Inflammatory macrophage treated with lipopolysaccharide for 4 hours (primary cell): ENCODE results near the gene GABARAP.
A peak's percentile ranks its signal among the peaks of the same experiment; 100 is the strongest.

Experiments
- DNase-seq: peaks from one replicate; pipeline ENCODE4 v3.0.0-alpha.2; 2020

Gene GABARAP

DNA sequence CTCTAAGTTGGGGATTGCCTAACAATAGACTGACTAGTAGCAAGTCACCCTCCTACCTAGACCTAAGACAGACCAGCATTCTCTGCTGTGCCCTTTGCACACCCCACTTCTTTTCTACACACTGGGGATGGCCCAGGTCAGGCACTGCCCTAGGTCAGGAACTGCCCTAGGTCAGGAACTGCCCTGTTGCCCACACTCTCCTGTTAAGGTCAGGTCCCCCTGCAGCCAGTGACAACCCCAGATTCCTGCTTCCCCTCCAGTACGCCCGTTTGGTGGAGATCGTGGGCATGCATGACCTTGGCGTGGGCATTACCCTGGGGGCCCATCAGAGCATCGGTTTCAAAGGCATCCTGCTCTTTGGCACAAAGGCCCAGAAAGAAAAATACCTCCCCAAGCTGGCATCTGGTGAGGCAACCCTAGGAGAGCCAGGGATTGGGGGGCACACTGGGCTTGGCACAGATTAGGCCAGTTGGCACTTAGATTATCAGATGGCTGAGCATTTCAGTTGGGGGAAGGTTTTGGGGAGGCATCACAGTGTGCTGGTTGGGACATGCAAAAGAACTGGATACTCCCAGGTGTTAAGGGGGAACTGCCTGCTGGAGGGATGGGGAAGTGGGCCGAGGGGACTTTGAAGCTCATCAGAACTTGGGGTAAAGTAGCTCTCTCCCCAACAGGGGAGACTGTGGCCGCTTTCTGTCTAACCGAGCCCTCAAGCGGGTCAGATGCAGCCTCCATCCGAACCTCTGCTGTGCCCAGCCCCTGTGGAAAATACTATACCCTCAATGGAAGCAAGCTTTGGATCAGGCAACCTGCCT lies 20.8 kb downstream of the GABARAP start:
- DNase-seq: no peak

DNA sequence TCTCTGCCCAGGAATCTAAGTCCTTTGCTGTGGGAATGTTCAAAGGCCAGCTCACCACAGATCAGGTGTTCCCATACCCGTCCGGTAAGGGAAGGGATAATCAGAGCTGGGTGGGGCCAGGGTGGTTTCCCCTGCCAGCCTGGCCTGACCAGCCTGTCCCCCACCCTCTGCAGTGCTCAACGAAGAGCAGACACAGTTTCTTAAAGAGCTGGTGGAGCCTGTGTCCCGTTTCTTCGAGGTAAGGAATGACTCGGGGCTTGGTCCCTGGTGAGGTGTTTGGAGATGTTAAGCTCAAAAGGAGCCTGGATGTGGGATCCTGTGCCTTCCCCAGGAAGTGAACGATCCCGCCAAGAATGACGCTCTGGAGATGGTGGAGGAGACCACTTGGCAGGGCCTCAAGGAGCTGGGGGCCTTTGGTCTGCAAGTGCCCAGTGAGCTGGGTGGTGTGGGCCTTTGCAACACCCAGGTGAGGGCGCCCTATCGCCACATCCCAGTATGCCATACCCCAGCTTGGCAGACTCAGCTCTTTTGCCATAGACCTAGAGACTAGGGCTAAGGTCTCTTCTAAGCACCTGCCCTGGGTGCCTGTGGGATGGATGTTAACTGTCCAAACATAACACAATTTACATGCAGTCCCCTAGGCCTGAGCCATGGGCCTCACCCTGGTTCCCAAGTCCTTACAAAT lies 21.5 kb downstream of the GABARAP start:
- peak; percentile 67 for DNase-seq

DNA sequence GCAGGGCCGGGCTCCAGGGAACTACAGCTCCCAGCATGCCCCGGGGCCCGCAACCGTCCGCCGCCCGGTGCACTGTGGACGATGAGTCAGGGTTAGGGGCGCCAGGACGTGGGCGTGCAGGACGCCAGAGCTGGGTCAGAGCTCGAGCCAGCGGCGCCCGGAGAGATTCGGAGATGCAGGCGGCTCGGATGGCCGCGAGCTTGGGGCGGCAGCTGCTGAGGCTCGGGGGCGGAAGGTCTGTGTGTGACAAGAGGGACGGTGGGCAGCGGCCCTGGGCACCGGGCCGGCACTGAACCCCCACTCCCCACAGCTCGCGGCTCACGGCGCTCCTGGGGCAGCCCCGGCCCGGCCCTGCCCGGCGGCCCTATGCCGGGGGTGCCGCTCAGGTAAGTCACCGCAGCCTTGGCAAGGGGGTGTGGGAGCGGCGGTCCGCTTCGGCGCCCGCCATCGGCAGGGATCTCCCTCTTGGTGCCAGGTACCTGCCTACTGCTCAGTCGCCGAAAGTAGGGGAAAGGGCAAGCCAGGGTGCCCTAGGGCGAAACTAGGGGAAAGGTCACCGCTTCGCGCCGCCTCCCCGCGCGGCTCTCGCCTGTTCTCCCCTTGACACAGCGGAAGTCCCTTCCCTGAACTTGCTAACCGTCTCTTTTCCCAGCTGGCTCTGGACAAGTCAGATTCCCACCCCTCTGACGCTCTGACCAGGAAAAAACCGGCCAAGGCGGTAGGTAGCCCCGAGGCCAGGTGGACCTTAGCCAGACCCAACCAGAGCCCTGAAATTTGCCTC lies 22.2 kb downstream of the GABARAP start, which contains the start of the genes ACADVL and DLG4:
TSS of gene ACADVL (plus strand) at position 127 of the 781 bp plus-strand sequence. CDS start at position 174, 47 bp downstream.
TSS of gene DLG4 (minus strand) at position 25 of the 781 bp plus-strand sequence.
- peak; percentile 86 for DNase-seq

DNA sequence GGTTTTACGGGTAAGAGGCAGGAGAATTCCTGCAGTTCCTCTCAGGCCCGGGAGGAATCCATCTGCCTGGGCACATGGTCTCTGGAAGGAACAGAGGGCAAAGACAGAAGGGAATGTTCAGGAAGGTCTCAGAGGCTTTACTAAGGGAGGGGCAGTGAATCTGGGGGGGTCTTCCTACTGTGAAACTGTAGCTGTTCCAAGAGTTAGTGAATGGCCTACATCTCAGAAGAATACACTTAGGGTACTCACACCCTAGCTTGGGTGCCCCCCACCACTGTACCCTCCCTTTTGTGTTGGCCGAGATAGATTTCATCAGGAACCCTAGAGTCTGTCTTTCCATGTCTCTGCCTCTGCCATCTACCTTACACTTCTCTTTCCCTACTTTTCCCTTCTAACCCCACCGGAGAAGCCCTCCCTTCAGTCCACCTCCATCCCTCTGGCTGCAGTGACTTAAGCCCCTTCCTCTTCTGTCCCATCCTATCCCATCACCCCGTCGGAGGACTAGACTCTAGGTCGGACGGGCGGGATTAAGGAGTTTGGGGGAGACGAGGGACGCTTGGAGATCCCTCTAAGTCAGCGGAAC lies 22.9 kb downstream of the GABARAP start:
- no peak for DNase-seq

DNA sequence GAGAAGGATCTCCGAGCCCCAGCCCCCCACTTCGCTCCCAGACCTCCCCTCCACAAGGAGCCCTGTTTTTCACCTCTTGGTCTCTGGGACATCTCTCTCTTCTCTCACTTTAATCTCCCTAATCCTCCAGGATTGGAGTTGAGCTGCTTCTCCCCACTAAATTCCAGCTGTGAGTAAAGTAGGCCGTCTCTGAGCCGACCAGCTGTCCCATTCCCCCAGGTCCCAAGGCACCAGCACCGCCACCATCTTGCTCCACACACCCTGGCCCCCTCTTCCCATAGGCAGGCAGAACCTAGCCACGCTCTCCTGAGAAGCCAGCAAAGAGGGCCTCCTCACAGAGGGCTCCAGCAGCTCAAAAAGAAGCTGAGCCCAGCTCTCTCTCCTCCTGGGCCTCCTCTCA lies 23.5 kb downstream of the GABARAP start:
- no peak for DNase-seq

DNA sequence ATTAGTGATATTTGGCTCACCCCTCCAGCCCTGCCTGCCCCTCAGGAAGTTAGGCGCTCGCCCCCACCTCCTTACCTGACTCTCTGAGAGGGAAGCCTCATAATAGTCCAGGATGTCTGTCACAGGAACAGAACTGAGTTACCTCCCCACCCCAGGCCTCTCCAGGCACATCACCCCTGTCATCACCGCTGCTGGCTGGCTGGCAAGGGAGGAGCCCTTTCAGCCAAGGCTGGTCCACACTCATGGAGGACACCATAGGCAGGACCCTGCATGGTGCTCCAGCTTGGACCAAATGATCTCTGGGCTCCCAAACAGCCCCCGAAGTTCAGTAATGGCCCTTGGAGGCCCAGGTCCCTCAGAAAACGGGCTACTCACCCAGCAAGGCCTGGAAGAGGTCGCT lies 24.1 kb downstream of the GABARAP start:
- no peak for DNase-seq

DNA sequence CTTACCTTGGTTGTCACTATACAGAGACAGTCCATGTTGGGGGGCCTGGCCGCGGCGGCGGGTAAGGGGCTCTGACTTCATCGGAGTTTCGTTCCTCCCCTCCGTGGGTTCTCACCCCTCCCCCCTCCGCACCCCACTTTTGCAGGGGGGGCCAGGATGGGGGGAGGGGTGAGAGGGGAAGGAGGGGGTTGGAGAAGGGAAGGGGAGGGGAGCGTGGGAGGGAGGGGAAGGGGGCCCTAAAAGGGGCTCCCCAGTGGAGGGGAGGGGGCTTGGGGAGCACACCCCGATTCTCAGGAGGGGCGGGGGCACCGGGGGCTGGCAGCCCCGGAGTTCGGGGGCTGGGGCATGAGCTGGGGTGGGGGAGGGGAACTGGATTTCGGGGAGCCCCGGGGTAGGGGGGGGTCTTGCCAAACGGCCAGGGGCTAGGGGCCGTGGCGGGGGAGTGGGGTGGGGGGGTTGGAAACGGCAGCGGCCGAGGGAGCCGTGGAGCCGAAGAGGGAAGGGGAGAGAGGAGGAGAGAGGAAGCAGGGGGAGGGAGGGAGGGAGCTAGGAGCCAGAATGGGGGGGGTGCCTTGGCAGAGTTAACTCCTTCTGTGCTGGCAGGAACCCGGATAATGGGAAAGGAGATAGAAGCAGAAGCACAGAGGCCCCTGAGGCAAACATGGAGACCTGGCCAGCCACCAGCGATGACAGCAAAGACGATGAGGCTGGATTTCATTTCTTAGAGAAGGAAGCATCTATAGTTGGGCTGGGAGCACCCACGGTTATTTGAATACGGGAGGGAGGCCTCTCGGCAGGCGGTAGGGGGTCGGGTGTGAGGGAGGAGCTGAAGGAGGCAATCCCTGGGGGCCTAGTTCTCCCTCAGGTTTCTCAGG lies 24.9 kb downstream of the GABARAP start:
- peak; percentile 43 for DNase-seq

DNA sequence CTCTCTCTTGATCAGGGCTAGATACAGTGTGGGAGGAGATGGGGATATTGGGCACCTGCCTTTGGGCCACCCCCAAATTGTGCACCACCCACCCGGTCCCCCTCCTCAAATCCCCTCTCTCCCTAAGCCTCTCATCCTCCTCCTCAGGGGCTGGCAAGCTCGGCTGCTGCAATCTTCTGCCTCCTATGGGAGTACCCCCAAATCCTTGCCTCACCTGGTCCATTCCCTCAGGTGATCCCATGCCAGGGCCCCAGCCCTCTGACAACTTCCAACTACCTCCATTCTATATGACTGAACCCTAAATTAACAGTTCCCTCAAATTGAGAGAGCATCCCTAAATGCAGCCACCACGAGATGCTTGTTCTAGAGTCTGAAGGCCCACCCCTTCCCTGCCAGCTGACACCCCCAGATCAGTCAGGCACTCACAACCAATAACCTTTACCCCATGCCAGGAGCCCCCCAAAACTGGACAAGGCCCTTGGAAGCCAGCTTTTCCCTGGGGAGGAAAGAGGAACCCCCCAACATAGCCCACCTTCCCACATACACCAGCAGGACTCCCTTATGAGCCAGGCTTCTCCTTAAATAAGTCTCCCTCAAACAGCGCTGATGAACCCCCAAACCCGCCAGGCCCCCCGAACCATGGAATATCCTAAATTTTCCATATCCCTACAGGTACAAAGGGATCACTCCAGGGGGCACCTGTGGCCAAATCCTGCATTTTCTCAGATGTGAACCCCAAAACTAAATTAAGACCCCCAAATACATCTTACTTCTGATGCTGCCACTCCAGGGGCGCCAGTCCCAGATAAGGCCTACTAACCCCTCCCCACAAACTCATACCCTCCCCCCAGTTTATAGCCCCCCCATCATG lies 25.8 kb downstream of the GABARAP start:
- DNase-seq: no peak

DNA sequence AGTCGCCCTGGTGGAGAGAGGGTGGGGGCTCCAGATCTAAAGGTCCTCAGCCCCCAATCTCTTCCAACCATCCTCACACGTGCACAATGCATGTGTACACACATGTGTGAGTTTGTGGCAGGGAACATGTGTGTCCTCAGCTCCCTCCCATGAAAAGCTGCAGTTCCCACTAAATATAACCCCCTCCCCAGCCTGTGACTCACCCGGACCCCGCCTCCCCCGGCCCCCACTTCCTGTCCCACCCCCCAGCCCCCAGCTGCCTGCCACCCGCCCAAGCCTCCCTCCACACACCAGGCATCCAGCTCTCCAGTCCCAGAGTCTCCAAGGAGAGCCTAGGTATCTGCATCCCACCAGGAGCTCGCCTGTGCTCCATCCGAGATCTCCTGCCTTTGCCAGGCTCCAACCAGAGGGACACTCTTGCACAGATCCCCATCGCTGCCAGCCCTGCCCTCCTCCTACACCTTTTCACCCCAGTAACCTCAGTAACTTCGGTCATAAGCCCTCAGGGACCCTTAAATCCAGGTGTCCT lies 26.5 kb downstream of the GABARAP start:
- no peak for DNase-seq

DNA sequence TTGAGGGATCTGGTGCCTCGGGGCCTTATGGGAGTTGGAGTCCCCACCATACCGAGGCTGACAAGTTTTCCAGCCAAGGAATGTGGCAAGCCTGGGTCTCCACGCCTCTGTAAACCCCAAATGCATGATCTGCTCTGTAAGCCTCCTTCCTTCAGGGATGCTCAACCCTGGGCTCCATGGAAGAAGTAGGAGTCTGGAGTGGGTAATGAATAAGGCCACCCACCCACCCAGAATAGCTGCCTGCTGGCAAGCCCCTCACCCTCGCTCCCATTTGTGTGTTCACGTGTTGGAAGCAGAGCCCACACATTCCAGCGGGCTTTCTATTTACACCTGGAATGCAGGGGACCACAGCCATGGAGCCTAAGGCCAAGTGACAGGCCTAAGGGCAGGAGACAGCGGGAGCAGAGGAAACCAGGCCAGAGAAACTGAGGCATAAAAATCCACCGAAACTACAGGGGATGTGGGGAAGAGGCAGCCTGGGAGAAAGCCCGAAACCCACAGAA lies 27.1 kb downstream of the GABARAP start:
- DNase-seq: no peak

DNA sequence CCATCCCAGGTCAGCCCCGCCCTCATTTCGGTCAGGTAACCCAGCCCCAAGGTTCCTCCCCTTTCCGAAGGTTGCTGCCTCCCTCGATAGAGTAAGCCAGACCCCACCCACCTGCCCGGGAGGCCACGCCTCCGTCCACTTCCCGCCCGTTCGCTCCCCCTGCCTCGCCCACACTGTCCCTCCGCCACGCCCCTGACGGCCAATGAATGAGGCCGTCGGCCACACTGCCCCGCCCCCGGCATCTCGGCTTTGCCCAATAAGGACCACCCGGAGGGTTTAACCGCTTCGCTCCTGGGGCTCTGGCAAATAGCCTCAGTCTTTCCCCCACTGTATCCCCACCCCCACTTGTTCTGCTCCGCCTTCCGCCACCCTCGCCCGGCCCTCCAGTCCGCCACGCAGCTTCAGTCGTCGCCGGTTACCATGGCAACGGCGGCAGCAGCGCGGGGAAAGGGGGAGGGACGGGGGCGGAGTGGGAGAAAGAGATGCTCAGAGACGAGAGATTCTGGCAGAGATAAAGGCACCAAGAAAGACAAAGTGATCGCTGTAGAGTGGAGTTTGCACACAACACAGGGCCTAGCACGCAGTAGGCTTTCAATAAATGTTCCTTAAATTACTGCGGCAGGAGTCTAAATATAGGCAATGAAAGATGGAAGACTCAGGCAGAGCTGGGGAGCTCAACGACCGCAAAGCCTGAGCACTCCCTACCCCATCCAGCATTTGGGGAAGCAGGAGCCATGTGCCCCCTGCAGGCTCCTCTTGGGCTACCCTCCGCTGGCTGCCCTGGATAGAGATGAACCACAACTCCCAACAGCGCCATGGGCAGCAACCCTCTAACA lies 27.7 kb downstream of the GABARAP start:
- peak; percentile 95 for DNase-seq

DNA sequence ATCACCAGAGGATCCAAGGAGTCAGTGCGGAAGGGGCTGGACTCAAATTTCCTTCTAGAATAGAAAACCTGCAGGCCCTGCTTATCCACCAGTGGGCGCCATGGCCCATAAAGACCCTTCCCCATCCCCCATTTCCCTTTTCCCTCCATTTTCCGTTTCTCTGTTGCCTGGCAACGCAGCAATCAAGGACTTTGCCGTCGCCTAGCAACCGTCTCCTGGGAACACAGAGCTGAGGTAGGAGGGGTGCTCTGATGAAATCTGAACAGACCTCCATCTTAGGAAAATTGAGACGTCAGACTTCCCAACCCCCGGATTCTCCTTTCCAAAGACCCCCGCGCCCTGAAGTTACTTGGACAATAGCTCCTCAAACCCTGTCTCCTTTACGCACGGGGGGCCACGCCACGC lies 28.4 kb downstream of the GABARAP start:
- DNase-seq: peak; percentile 58

DNA sequence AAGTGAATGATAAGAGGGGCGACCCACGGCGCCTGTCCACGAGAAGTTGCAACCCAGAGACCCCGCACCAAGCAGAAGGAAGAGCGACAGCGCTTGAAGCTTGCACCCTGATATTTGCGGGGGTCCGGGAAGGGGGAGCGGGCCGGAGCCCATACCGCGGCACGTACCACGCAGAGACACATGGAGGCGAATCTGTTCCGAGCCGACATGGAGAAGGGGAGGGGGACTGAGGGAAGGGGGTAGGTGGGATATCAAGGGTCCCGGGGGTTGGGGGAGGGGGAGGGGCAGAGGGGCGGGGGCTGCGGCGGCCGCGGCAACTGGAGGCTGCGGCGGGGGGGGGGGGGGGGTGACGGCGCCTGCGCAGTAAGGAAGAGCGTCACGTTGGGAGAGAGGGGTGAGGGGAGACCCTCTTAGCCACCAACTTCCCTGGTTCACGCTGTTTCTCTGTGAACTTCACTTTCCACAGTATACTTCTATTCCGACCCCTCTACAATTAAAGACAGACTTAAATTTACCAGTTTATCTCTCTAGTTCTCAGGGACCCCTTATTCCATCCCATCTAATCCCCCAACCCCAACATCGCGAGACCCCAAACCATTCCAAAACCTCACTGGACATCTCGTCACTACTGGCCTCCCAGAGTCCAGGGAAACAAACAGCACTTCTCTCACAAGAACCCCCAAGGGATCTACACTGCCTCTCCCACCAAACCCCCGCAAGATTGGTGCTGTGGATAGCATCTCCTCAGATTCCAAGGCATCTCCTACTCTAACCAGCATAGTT lies 30.6 kb downstream of the GABARAP start:
- DNase-seq: no peak

DNA sequence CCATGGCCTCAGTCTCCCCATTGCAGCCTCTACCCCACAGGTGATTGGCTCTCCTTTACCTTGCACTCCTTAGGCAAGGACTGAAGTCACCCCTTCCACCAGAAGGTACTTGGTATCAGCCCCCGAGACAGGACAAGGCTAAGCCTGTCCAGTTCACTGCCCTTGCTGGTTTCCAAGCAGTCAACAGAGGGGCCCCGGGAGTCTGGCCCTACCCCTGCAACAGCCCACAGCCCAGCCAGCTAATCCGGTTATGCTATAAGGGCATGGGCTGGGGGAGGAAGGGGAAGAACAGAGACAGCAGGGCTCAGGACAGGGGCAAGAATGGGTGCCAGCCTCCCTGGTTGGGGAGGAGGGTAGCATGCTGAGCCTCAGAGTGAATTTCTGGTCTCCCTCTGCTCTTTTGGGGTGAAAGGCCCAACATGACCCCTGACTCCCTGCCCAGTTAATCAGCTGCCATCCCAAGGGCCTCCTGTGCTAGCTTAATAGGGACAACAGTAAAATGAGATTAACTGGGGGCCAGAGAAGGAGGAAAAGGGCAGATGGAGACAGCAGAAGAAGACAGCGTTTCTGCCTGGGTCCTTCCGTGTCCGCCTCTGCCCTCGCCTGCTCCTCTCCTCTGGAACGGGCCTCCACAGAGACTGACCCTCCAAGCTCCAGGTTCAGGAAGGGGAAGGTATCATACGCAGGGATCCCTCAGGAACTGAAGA lies 33.3 kb downstream of the GABARAP start:
- no peak for DNase-seq

DNA sequence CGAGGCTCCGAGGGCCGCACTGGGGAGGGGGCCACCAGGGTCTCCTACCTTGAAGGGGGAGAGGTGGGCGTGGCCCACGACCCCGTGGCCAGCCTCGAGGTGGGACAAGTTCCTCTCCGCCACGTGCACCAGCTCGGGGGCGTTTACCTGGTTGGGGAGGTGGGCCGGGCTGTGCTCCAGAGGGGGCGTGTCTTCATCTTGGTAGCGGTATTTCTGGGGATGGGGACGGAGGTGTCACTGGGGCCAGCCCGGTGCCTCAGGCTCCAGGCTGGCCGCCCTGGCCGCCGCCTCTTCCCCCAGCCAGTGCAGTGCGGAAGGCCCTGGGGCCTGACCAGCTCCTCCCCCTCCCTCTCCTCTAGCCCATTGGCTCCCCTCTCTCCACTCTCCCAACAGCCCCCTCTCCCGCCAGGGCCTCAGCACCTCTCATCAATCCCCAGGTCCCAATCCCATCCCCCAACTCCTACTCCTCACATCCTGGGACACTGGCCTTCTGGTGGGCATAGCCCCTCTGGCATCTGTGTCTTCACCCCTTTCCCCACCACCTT lies 34.1 kb downstream of the GABARAP start:
- DNase-seq: no peak

DNA sequence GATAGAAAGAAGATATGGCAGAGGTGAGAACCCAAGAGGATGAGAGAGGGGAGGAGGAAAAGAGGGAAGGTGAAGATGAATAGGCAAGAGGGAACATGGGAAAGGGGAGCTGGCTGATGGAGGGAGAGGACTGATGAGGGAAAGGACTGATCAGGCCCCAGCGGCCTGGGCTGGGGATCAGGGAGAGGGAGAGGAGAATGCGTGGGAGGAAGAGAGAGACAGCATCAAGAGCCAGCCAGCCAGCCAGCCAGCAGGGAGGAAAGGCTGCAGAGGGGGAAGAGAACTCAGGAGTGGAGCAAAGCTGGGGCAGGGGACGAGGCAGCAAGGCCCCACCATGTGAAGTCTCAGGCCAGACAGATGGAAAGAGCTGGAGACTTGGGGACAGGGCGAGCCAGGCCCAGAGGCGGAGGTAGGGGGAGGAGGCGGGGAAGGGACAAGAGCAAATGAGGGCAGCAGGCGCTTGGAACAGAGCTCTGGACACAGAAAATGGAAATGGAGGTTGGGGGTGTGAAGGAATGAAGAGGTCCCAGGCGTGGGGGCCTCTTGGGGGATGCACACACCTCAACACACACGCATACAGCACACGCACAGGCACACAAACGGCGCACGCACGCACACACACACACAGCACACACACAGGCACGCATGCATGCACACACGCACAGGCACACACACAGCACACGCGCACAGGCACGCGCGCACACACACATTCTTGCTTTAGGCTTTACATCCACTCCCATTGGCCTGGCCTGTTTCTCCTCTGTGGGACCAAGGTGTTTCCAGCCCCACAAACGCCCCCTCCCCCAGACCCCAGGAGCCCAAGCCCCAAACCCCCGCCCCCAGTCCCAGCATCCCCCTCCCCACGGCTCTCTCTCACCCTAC lies 34.9 kb downstream of the GABARAP start:
- DNase-seq: no peak

DNA sequence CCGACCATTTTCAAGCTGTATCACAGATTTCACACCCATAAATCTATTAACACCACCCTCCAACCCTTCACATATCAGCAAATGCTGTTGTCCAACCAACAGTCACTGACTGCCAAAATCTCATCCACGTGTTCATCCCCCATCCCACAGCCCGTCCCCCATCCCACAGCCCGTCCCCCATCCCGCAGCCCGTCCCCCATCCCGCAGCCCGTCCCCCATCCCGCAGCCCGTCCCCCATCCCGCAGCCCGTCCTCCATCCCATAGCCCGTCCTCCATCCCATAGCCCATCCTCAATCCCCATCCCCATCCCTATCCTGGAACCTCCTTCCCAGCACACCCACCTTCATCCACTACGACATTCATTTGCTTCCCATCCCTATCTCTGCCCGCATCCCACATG lies 36.7 kb downstream of the GABARAP start:
- DNase-seq: no peak
